Activated naive CD8-positive, alpha-beta T cell treated with anti-CD3 and anti-CD28 coated beads, Interleukin-2, amount 10 ng/mL, durations not matched to agents 7 days and 5 days (primary cell): Measurements from ENCODE around the gene VSTM4. TPM values are rescaled to one million over a fixed set of nuclear protein-coding genes. Genes with fewer than 3 reads are reported as not detected.

Source experiments
- ATAC-seq: fragments of 150-1000 bp; cut with Tn5 transposase; one replicate; pipeline ENCODE4 v1.10.0; 2021; ENCODE audit warnings: low read depth, moderate library complexity
- POLR2A ChIA-PET: fragments of 350-600 bp; sonication (Branson Sonifier 250); formaldehyde crosslinking; loops from one replicate; lab custom pipeline; 2021; ENCODE audit warnings: antibody characterized with exemption; lab: Charles Lee
- DNase-seq: peaks from one replicate; pipeline ENCODE4 v3.0.0; 2021
- H3K27ac Mint-ChIP-seq: one replicate; pipeline ENCODE4 v1.8.0; 2022; ENCODE audit warnings: mild to moderate bottlenecking, mixed read lengths
- H3K27me3 Mint-ChIP-seq: one replicate; pipeline ENCODE4 v1.8.0; 2022; ENCODE audit warnings: mild to moderate bottlenecking, moderate library complexity, mixed read lengths
- H3K36me3 Mint-ChIP-seq: one replicate; pipeline ENCODE4 v1.8.0; 2021; ENCODE audit warnings: mild to moderate bottlenecking, mixed read lengths
- H3K4me1 Mint-ChIP-seq: one replicate; pipeline ENCODE4 v1.8.0; 2021; ENCODE audit warnings: mixed read lengths
- H3K4me3 Mint-ChIP-seq: one replicate; pipeline ENCODE4 v1.8.0; 2022; ENCODE audit warnings: mild to moderate bottlenecking, moderate library complexity, mixed read lengths
- H3K9me3 Mint-ChIP-seq: one replicate; pipeline ENCODE4 v1.8.0; 2021; ENCODE audit warnings: mixed read lengths
- total RNA-seq, 2 experiments: library from RNA; stranded (reverse); gene quantifications; one replicate each; pipeline ENCODE4 v1.2.3, GENCODE V29; 2021

The VSTM4 gene
- total RNA-seq, 2 experiments from 2014 or later = not detected

- Mint-ChIP-seq H3K9me3 (no peaks in the 10 kb centered on the region), H3K27me3 (peaks cover 18% of the 10 kb centered on the region), H3K4me3 (no peak overlapping the region), H3K27ac (no peak overlapping the region), H3K36me3 (no peaks in the 10 kb centered on the region), H3K4me1 (peaks cover 25% of the 10 kb centered on the region)
- POLR2A ChIA-PET = no interaction called here
- no peak for DNase-seq
- no peak for ATAC-seq
These were observed 39.6 kb downstream of the VSTM4 start for GRCh38 chr10:49075743-49076142.

GRCh38 chr10:49074836-49075682, 40.3 kb downstream of the VSTM4 start:
- no peaks in the 10 kb centered on the region for H3K9me3 Mint-ChIP-seq
- no peaks in the 10 kb centered on the region for H3K36me3 Mint-ChIP-seq
- H3K27me3 Mint-ChIP-seq = peaks cover 18% of the 10 kb centered on the region
- POLR2A ChIA-PET = no interaction called here
- H3K4me3 Mint-ChIP-seq = no peak overlapping the region
- no peak overlapping the region for H3K27ac Mint-ChIP-seq
- ATAC-seq (no peak), DNase-seq (no peak)
- H3K4me1 Mint-ChIP-seq = peaks cover 21% of the 10 kb centered on the region

- Mint-ChIP-seq H3K36me3 (no peaks in the 10 kb centered on the region), H3K4me3 (no peak overlapping the region), H3K9me3 (no peaks in the 10 kb centered on the region), H3K27me3 (peaks cover 9% of the 10 kb centered on the region), H3K27ac (no peak overlapping the region), H3K4me1 (peaks cover 17% of the 10 kb centered on the region)
- DNase-seq = no peak
- POLR2A ChIA-PET = no interaction called here
- ATAC-seq = no peak
These were observed 43.0 kb downstream of the VSTM4 start for GRCh38 chr10:49072166-49072885.

- H3K4me3 Mint-ChIP-seq = no peak overlapping the region
- DNase-seq (no peak), ATAC-seq (no peak)
- POLR2A ChIA-PET = no interaction called here
- no peak overlapping the region for H3K27ac Mint-ChIP-seq
- no peaks in the 10 kb centered on the region for H3K9me3 Mint-ChIP-seq
- no peaks in the 10 kb centered on the region for H3K36me3 Mint-ChIP-seq
- H3K27me3 Mint-ChIP-seq = peaks cover 3% of the 10 kb centered on the region
- H3K4me1 Mint-ChIP-seq = peaks cover 7% of the 10 kb centered on the region
These were observed 44.1 kb downstream of the VSTM4 start for GRCh38 chr10:49071160-49071761.

GRCh38 chr10:49070701-49071100, 44.6 kb downstream of the VSTM4 start:
- ATAC-seq = no peak
- no peak overlapping the region for H3K27ac Mint-ChIP-seq
- H3K4me1 Mint-ChIP-seq = peaks cover 5% of the 10 kb centered on the region
- no peaks in the 10 kb centered on the region for H3K36me3 Mint-ChIP-seq
- H3K9me3 Mint-ChIP-seq = no peaks in the 10 kb centered on the region
- H3K4me3 Mint-ChIP-seq = no peak overlapping the region
- POLR2A ChIA-PET = no interaction called here
- DNase-seq = no peak
- peaks cover 3% of the 10 kb centered on the region for H3K27me3 Mint-ChIP-seq

- no peak for DNase-seq
- H3K4me1 Mint-ChIP-seq = peaks cover 5% of the 10 kb centered on the region
- POLR2A ChIA-PET = no interaction called here
- H3K27me3 Mint-ChIP-seq = peaks cover 11% of the 10 kb centered on the region
- H3K27ac Mint-ChIP-seq = no peak overlapping the region
- H3K36me3 Mint-ChIP-seq = no peaks in the 10 kb centered on the region
- H3K9me3 Mint-ChIP-seq = no peaks in the 10 kb centered on the region
- ATAC-seq = no peak
- H3K4me3 Mint-ChIP-seq = no peak overlapping the region
These were observed 46.6 kb downstream of the VSTM4 start for GRCh38 chr10:49068672-49069217.

- POLR2A ChIA-PET = no interaction called here
- H3K9me3 Mint-ChIP-seq = no peaks in the 10 kb centered on the region
These were observed 47.1 kb downstream of the VSTM4 start for GRCh38 chr10:49068209-49068608.

GRCh38 chr10:49066944-49067730, 48.2 kb downstream of the VSTM4 start:
- Mint-ChIP-seq H3K27ac (no peak overlapping the region), H3K4me3 (no peak overlapping the region), H3K4me1 (no peaks in the 10 kb centered on the region), H3K27me3 (peaks cover 21% of the 10 kb centered on the region), H3K9me3 (peaks cover 7% of the 10 kb centered on the region), H3K36me3 (peaks cover 2% of the 10 kb centered on the region)
- ATAC-seq = no peak
- POLR2A ChIA-PET = no interaction called here
- no peak for DNase-seq

More at GRCh38 chr10:49068209-49068608, 47.1 kb downstream of the VSTM4 start:
- H3K4me1 Mint-ChIP-seq = peaks cover 5% of the 10 kb centered on the region
- peaks cover 15% of the 10 kb centered on the region for H3K27me3 Mint-ChIP-seq
- H3K36me3 Mint-ChIP-seq = no peaks in the 10 kb centered on the region
- ATAC-seq = no peak
- no peak overlapping the region for H3K4me3 Mint-ChIP-seq
- H3K27ac Mint-ChIP-seq = no peak overlapping the region
- no peak for DNase-seq

GRCh38 chr10:49062229-49062628, 53.1 kb downstream of the VSTM4 start:
- Mint-ChIP-seq H3K4me1 (no peaks in the 10 kb centered on the region), H3K9me3 (peaks cover 16% of the 10 kb centered on the region), H3K36me3 (peaks cover 2% of the 10 kb centered on the region), H3K27me3 (peaks cover 36% of the 10 kb centered on the region), H3K4me3 (no peak overlapping the region), H3K27ac (no peak overlapping the region)
- no peak for DNase-seq
- POLR2A ChIA-PET = no interaction called here
- no peak for ATAC-seq

- H3K9me3 Mint-ChIP-seq = peaks cover 16% of the 10 kb centered on the region
- POLR2A ChIA-PET = no interaction called here
- ATAC-seq (no peak), DNase-seq (no peak)
- no peak overlapping the region for H3K27ac Mint-ChIP-seq
- peaks cover 37% of the 10 kb centered on the region for H3K27me3 Mint-ChIP-seq
- no peak overlapping the region for H3K4me3 Mint-ChIP-seq
- H3K36me3 Mint-ChIP-seq = peaks cover 2% of the 10 kb centered on the region
- H3K4me1 Mint-ChIP-seq = no peaks in the 10 kb centered on the region
These were observed 53.7 kb downstream of the VSTM4 start for GRCh38 chr10:49061667-49062066.

- DNase-seq = no peak
- Mint-ChIP-seq H3K27ac (no peak overlapping the region), H3K27me3 (peaks cover 29% of the 10 kb centered on the region), H3K9me3 (peaks cover 16% of the 10 kb centered on the region), H3K4me1 (no peaks in the 10 kb centered on the region), H3K4me3 (no peak overlapping the region), H3K36me3 (peaks cover 2% of the 10 kb centered on the region)
- POLR2A ChIA-PET = no interaction called here
- no peak for ATAC-seq
These were observed 56.7 kb downstream of the VSTM4 start for GRCh38 chr10:49058463-49059255.

GRCh38 chr10:49057231-49057880, 58.0 kb downstream of the VSTM4 start:
- ATAC-seq (no peak), DNase-seq (no peak)
- Mint-ChIP-seq H3K27me3 (peaks cover 23% of the 10 kb centered on the region), H3K36me3 (no peaks in the 10 kb centered on the region), H3K9me3 (peaks cover 12% of the 10 kb centered on the region), H3K4me1 (no peaks in the 10 kb centered on the region), H3K27ac (no peak overlapping the region), H3K4me3 (no peak overlapping the region)
- POLR2A ChIA-PET = no interaction called here
